Gastrocnemius medialis (tissue), 4 donors: ENCODE data around the gene EDEM1. TPM values are rescaled to one million over a fixed set of nuclear protein-coding genes. Genes with fewer than 3 reads are reported as not detected.

Source experiments
- ATAC-seq, 2 donors: fragments of 150-250 bp; one replicate each; pipeline ENCODE4 v1.9.1; 2016
- DNase-seq, 2 donors: peaks; one replicate each; pipeline ENCODE4 v3.0.0-alpha.2; 2019
- H3K27ac ChIP-seq, 4 donors: fragments of 200-600 bp; sonication (generic); 1 replicate in 1 of 4; 2 replicates in 3 of 4; pipeline ENCODE4 v1.5.1; 2016 to 2018; ENCODE audit warnings: mild to moderate bottlenecking in 2 of 4, moderate library complexity in 1 of 4
- H3K27me3 ChIP-seq, 3 donors: fragments of 200-600 bp; sonication (generic) in 2 of 3; 1 replicate in 1 of 3; 2 replicates in 2 of 3; pipeline versions ENCODE4 v1.5.1 to v1.6.0; 2016 to 2019; ENCODE audit warnings: mild to moderate bottlenecking in 1 of 3, moderate library complexity in 1 of 3
- H3K36me3 ChIP-seq, 2 donors: fragments of 200-600 bp; sonication (generic) in 1 of 2; one replicate each; pipeline ENCODE4 v1.5.1; 2017 to 2018
- H3K4me1 ChIP-seq, 2 donors: fragments of 200-600 bp; sonication (generic) in 1 of 2; one replicate each; pipeline ENCODE4 v1.5.1; 2016 to 2017; ENCODE audit warnings: mild to moderate bottlenecking in 2 of 2
- H3K4me3 ChIP-seq, 4 donors: fragments of 200-600 bp; sonication (generic) in 3 of 4; 1 replicate in 1 of 4; 2 replicates in 3 of 4; pipeline ENCODE4 v1.5.1; 2016 to 2019; ENCODE audit warnings: mild to moderate bottlenecking in 2 of 4
- H3K9me3 ChIP-seq, 3 donors: fragments of 200-600 bp; sonication (generic) in 2 of 3; 1 replicate in 1 of 3; 2 replicates in 2 of 3; pipeline ENCODE4 v1.5.1; 2016 to 2019
- CTCF ChIP-seq, 5 experiments: fragments of 450-650 bp in 3 of 5; fragments of 200-600 bp in 2 of 5; sonication (generic) in 2 of 5; IDR thresholded peaks in 4 of 5; conservative IDR thresholded peaks in 1 of 5; 1 replicate in 4 of 5; 2 replicates in 1 of 5; pipeline ENCODE4 v1.5.1; 2016 to 2019; ENCODE audit warnings: antibody characterized with exemption in 5 of 5, mild to moderate bottlenecking in 3 of 5, moderate library complexity in 3 of 5
- POLR2A ChIP-seq, 2 donors: fragments of 450-650 bp; IDR thresholded peaks; one replicate each; pipeline ENCODE4 v1.6.1; 2017; ENCODE audit warnings: antibody characterized with exemption in 2 of 2, mild to moderate bottlenecking in 2 of 2, moderate library complexity in 2 of 2
- in situ Hi-C, 4 donors: fragments of 200-750 bp; cut with MboI; loops; one replicate each; pipeline versions ENCODE4 v1.15.0 to v1.8.0; 2017; ENCODE audit warnings: low sequenced_read_pairs in 4 of 4
- intact Hi-C: fragments of 100-400 bp; cut with DNase I; formaldehyde crosslinking; loops from one replicate; pipeline ENCODE4 v1.15.1; 2023; ENCODE audit warnings: low total_unique reads
- total RNA-seq, 4 donors: library from RNA; depleted of rRNA; stranded (reverse); fragments of >200 nt; gene quantifications; one replicate each; pipeline versions ENCODE4 v1.1.0 to v1.2.3, GENCODE V29; 2016

Gene EDEM1
- total RNA-seq, 4 donors from 2014 or later, result 7.8 to 12.3 (median 11.4) TPM

DNA sequence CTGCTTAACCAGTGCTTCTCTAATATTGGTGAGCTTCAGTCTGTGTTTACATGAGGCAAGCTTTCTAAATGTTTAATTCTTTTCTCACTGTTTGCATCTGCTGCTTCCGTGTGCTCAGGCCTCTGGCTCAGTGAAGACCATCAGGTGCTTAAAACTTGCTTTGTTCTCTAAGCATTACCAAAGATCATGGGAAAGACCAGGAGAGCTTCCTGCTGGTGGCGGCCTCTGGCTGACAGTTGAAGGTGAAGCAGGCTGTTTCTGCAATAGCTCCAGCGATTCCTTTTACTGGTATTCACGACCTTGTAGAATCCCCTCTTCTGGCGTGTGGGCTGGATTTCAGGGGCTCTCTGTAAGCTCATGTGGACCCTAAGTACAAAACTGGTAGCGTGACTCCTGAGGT is 45.1 kb downstream of the EDEM1 start:
- H3K9me3 ChIP-seq, result no peaks in the 10 kb centered on the region
- DNase-seq (no peak), ATAC-seq (no peak)
- H3K27me3 ChIP-seq, result peaks cover 0 to 3% (median 2%) of the 10 kb centered on the region in 3 donors
- H3K27ac ChIP-seq, result no peak overlapping the region
- TF ChIP-seq CTCF (IDR thresholded peaks at IDR 0.05 in 4 of 5, conservative IDR thresholded peaks at IDR 0.05 in 1 of 5) (no peak), POLR2A (IDR thresholded peaks at IDR 0.05) (no peak)
- H3K4me3 ChIP-seq, result no peak overlapping the region
- intact Hi-C loops, result no loop called here
- no peaks in the 10 kb centered on the region for H3K4me1 ChIP-seq
- no peaks in the 10 kb centered on the region for H3K36me3 ChIP-seq
- in situ Hi-C loops, result no loop called here

DNA sequence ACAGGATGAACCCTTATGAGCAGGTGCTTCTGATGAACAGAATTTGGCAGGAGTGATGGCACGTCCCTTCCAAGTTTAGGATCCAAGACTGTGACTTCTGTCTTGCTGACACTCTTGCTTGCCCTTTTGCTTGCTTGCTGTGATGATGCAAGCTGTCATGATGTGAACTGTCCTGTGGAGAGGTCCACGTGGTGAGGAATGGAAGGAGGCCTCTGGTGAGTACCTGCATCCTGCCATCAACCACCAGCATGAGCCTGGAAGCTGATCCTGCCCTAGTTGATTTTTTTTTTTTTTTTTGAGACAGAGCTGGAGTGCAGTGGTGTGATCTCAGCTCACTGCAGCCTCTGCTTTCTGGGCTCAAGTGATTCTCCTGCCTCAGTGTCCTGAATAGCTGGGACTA is 45.5 kb downstream of the EDEM1 start:
- Histone ChIP-seq H3K36me3 (no peaks in the 10 kb centered on the region), H3K27me3 (peaks cover 0 to 3% (median 2%) of the 10 kb centered on the region in 3 donors), H3K4me3 (no peak overlapping the region), H3K27ac (no peak overlapping the region), H3K9me3 (no peaks in the 10 kb centered on the region), H3K4me1 (no peaks in the 10 kb centered on the region)
- intact Hi-C loops, result no loop called here
- DNase-seq (no peak), ATAC-seq (no peak)
- no peak for TF ChIP-seq POLR2A (IDR thresholded peaks at IDR 0.05)
- no peak for TF ChIP-seq CTCF (IDR thresholded peaks at IDR 0.05 in 4 of 5, conservative IDR thresholded peaks at IDR 0.05 in 1 of 5)
- in situ Hi-C loops, result no loop called here

DNA sequence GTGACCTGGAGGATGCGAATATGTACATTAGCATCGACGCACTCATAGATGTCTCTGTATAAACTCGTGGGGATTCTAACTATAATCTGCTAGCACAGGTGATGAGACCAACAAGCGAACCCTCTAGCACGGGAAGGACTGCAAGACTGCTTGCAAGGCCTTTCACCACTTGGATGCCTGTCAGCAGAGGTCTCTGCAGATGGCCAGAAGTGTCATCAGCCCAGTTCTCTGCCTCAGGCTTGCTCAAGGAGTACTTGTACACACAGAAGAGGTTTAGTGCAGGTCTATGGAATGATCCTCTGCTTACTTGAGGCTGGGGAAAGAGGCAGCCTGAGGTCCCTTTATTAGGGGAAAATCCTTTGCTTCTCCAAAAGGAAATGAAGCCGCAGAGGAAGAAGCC is 48.1 kb downstream of the EDEM1 start:
- H3K9me3 ChIP-seq, result no peaks in the 10 kb centered on the region
- no peak overlapping the region for H3K4me3 ChIP-seq
- ATAC-seq (no peak), DNase-seq (no peak)
- TF ChIP-seq CTCF (IDR thresholded peaks at IDR 0.05 in 4 of 5, conservative IDR thresholded peaks at IDR 0.05 in 1 of 5), result no peak
- no peaks in the 10 kb centered on the region for H3K36me3 ChIP-seq
- no peak overlapping the region for H3K27ac ChIP-seq
- in situ Hi-C loops (no loop called here), intact Hi-C loops (no loop called here)
- peaks cover 0 to 2% (median 0%) of the 10 kb centered on the region in 3 donors for H3K27me3 ChIP-seq
- H3K4me1 ChIP-seq, result no peaks in the 10 kb centered on the region

- Histone ChIP-seq H3K4me3 (no peak overlapping the region), H3K27ac (no peak overlapping the region), H3K27me3 (no peaks in the 10 kb centered on the region), H3K4me1 (no peaks in the 10 kb centered on the region), H3K9me3 (no peaks in the 10 kb centered on the region), H3K36me3 (no peaks in the 10 kb centered on the region)
- TF ChIP-seq CTCF (IDR thresholded peaks at IDR 0.05 in 4 of 5, conservative IDR thresholded peaks at IDR 0.05 in 1 of 5), result no peak
- no peak for TF ChIP-seq POLR2A (IDR thresholded peaks at IDR 0.05)
- in situ Hi-C loops, result no loop called here
- intact Hi-C loops, result no loop called here
- DNase-seq, result no peak
- no peak for ATAC-seq
These were observed 51.0 kb downstream of the EDEM1 start for GRCh38 chr3:5238545-5238944.

- no peaks in the 10 kb centered on the region for H3K36me3 ChIP-seq
- no peak for DNase-seq
- no peaks in the 10 kb centered on the region for H3K4me1 ChIP-seq
- ATAC-seq, result no peak
- in situ Hi-C loops, result no loop called here
- H3K27me3 ChIP-seq, result no peaks in the 10 kb centered on the region
- intact Hi-C loops, result no loop called here
- TF ChIP-seq POLR2A (IDR thresholded peaks at IDR 0.05), result no peak
- TF ChIP-seq CTCF (IDR thresholded peaks at IDR 0.05 in 4 of 5, conservative IDR thresholded peaks at IDR 0.05 in 1 of 5), result no peak
- H3K9me3 ChIP-seq, result no peaks in the 10 kb centered on the region
- no peak overlapping the region for H3K27ac ChIP-seq
- H3K4me3 ChIP-seq, result no peak overlapping the region
These were observed 52.1 kb downstream of the EDEM1 start for GRCh38 chr3:5239602-5240001.
